Endodermal cell (in vitro differentiated cells): ENCODE results near the gene PPM1M. TPM values are rescaled to one million over a fixed set of nuclear protein-coding genes. Genes with fewer than 3 reads are reported as not detected.

ENCODE experiments used
- DNase-seq: peaks from one replicate; pipeline ENCODE4 v3.0.0-alpha.2; 2017
- H3K27ac ChIP-seq: 2 replicates; pipeline ENCODE4 v1.5.1; 2013; ENCODE audit warnings: mild to moderate bottlenecking, low read depth, low read length, moderate library complexity
- H3K27me3 ChIP-seq: 2 replicates; pipeline ENCODE4 v1.6.1; 2013; ENCODE audit warnings: mild to moderate bottlenecking, low read length, moderate library complexity; ENCODE audit not compliant: insufficient read depth, control insufficient read depth, poor library complexity, severe bottlenecking
- H3K36me3 ChIP-seq: 2 replicates; pipeline ENCODE4 v1.7.0; 2013; ENCODE audit warnings: mild to moderate bottlenecking, low read length, moderate library complexity; ENCODE audit not compliant: control insufficient read depth, insufficient read depth
- H3K4me1 ChIP-seq: one replicate; pipeline ENCODE4 v1.7.0; 2013; ENCODE audit warnings: low read length; ENCODE audit not compliant: control insufficient read depth, insufficient read depth
- H3K4me3 ChIP-seq: 2 replicates; pipeline ENCODE4 v1.5.1; 2013; ENCODE audit warnings: mild to moderate bottlenecking, low read length, moderate library complexity
- H3K9ac ChIP-seq: 2 replicates; pipeline ENCODE4 v1.6.1; 2013; ENCODE audit warnings: mild to moderate bottlenecking, low read length, moderate library complexity; ENCODE audit not compliant: poor library complexity, severe bottlenecking; ENCODE audit errors: extremely low read depth
- H3K9me3 ChIP-seq: 2 replicates; pipeline ENCODE4 v1.6.1; 2013; ENCODE audit warnings: mild to moderate bottlenecking, low read length, moderate library complexity; ENCODE audit not compliant: control insufficient read depth
- H3K27ac Mint-ChIP-seq: 2 replicates; pipeline ENCODE4 v1.8.0; 2020; ENCODE audit warnings: mixed read lengths
- H3K27me3 Mint-ChIP-seq: 2 replicates; pipeline ENCODE4 v1.8.0; 2021; ENCODE audit warnings: mild to moderate bottlenecking, mixed read lengths; ENCODE audit not compliant: insufficient read depth
- H3K36me3 Mint-ChIP-seq: 2 replicates; pipeline ENCODE4 v1.8.0; 2020; ENCODE audit warnings: low read depth, mixed read lengths
- H3K4me1 Mint-ChIP-seq: 2 replicates; pipeline ENCODE4 v1.8.0; 2020; ENCODE audit warnings: mixed read lengths
- H3K4me3 Mint-ChIP-seq: 2 replicates; pipeline ENCODE4 v1.8.0; 2020; ENCODE audit warnings: mild to moderate bottlenecking, moderate library complexity, mixed read lengths
- H3K9me3 Mint-ChIP-seq: 2 replicates; pipeline ENCODE4 v1.8.0; 2020; ENCODE audit warnings: mild to moderate bottlenecking, mixed read lengths
- WGBS, 2 experiments: methylation state at CpG; one replicate each; pipeline versions ENCODE4 v1.1.5 to v1.1.7; 2013; ENCODE audit warnings: missing lambda C conversion rate in 2 of 2, mixed read lengths in 1 of 2; ENCODE audit not compliant: insufficient coverage in 1 of 2, insufficient read length in 1 of 2; 5-methylcytosine and 5-hydroxymethylcytosine counted together
- total RNA-seq, 2 donors: library from RNA; stranded (reverse); fragmentation: NEBNext Ultra II Directional in 1 of 2; extraction: Animal tissue kit (Norgen Biotek cat#: 25700) in 1 of 2; gene quantifications; 2 replicates in 1 of 2; 3 replicates in 1 of 2; pipeline ENCODE4 v1.2.1, GENCODE V29; 2021
- TF ChIP-seq, protein P1 (sequence below): fragments of 200-600 bp; sonication (generic); conservative IDR thresholded peaks from 2 replicates; pipeline ENCODE4 v1.5.0; 2021; ENCODE audit warnings: antibody characterized with exemption, mild to moderate bottlenecking

Gene PPM1M
- total RNA-seq, 2 donors from 2014 or later: 6.7 to 6.8 TPM

- Histone ChIP-seq H3K4me1 (no peaks in the 10 kb centered on the region), H3K36me3 (no peaks in the 10 kb centered on the region), H3K27me3 (peaks cover 19% of the 10 kb centered on the region), H3K9ac (no peak overlapping the region), H3K4me3 (no peak overlapping the region), H3K27ac (no peak overlapping the region), H3K9me3 (no peaks in the 10 kb centered on the region)
- DNase-seq: no peak
- 76 to 84% methylated on average over 6 to 9 of the region's 9 CpGs for WGBS, 2 experiments
- TF ChIP-seq, protein P1, sequence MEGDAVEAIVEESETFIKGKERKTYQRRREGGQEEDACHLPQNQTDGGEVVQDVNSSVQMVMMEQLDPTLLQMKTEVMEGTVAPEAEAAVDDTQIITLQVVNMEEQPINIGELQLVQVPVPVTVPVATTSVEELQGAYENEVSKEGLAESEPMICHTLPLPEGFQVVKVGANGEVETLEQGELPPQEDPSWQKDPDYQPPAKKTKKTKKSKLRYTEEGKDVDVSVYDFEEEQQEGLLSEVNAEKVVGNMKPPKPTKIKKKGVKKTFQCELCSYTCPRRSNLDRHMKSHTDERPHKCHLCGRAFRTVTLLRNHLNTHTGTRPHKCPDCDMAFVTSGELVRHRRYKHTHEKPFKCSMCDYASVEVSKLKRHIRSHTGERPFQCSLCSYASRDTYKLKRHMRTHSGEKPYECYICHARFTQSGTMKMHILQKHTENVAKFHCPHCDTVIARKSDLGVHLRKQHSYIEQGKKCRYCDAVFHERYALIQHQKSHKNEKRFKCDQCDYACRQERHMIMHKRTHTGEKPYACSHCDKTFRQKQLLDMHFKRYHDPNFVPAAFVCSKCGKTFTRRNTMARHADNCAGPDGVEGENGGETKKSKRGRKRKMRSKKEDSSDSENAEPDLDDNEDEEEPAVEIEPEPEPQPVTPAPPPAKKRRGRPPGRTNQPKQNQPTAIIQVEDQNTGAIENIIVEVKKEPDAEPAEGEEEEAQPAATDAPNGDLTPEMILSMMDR: no peak
- peaks cover 41% of the 10 kb centered on the region for H3K27me3 Mint-ChIP-seq
- H3K27ac Mint-ChIP-seq: no peak overlapping the region
- H3K36me3 Mint-ChIP-seq: no peaks in the 10 kb centered on the region
- peaks cover 2% of the 10 kb centered on the region for H3K9me3 Mint-ChIP-seq
- H3K4me3 Mint-ChIP-seq: peak overlapping the region; percentile 56
- H3K4me1 Mint-ChIP-seq: peaks cover 11% of the 10 kb centered on the region
These were observed 1.5 kb upstream of the PPM1M start for GRCh38 chr3:52243791-52244628.

GRCh38 chr3:52246264-52246620, 683 bp downstream of the PPM1M start:
- Mint-ChIP-seq H3K4me3 (peak overlapping the region; percentile 56), H3K4me1 (no peaks in the 10 kb centered on the region), H3K36me3 (peaks cover 7% of the 10 kb centered on the region), H3K27ac (no peak overlapping the region), H3K27me3 (peaks cover 41% of the 10 kb centered on the region), H3K9me3 (peaks cover 2% of the 10 kb centered on the region)
- 22 to 33% methylated on average over 7 to 8 of the region's 8 CpGs for WGBS, 2 experiments
- H3K36me3 ChIP-seq: peaks cover 5% of the 10 kb centered on the region
- H3K4me1 ChIP-seq: no peaks in the 10 kb centered on the region
- peak overlapping the region; percentile 75 for H3K4me3 ChIP-seq
- H3K27me3 ChIP-seq: peaks cover 19% of the 10 kb centered on the region
- no peak for DNase-seq
- H3K27ac ChIP-seq: no peak overlapping the region
- peak overlapping the region; percentile 41 for H3K9ac ChIP-seq
- TF ChIP-seq, protein P1: no peak
- no peaks in the 10 kb centered on the region for H3K9me3 ChIP-seq

DNA sequence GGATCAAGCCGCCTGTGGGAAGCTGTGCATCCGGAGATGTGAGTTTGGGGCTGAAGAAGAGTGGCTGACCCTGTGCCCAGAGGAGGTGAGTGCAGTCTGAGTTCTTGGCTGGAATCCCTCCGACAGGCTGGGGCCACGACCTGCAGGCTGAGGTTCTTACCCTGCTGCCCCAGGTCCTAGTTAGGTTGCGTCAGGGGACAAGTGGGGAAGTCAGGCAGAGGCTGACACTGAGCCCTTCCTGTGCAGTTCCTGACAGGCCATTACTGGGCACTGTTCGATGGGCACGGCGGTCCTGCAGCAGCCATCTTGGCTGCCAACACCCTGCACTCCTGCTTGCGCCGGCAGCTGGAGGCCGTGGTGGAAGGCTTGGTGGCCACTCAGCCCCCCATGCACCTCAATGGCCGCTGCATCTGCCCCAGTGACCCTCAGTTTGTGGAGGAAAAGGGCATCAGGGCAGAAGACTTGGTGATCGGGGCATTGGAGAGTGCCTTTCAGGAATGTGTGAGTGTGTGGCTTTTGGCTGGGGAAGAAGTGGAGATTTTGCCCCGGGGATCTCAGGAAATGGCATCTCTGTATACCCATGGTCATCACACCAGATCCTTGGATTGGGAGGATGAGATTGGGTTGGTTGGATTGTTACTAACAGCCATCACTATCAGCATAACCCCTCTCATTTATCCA, 1.3 kb downstream of the PPM1M start:
- H3K9ac ChIP-seq: no peak overlapping the region
- Mint-ChIP-seq H3K4me1 (no peaks in the 10 kb centered on the region), H3K27ac (no peak overlapping the region), H3K27me3 (peaks cover 41% of the 10 kb centered on the region), H3K4me3 (peak overlapping the region; percentile 56), H3K9me3 (peaks cover 2% of the 10 kb centered on the region), H3K36me3 (peaks cover 8% of the 10 kb centered on the region)
- H3K27me3 ChIP-seq: peaks cover 19% of the 10 kb centered on the region
- peaks cover 11% of the 10 kb centered on the region for H3K36me3 ChIP-seq
- TF ChIP-seq, protein P1: no peak
- H3K27ac ChIP-seq: no peak overlapping the region
- 76 to 91% methylated on average over 8 to 14 of the region's 14 CpGs for WGBS, 2 experiments
- no peaks in the 10 kb centered on the region for H3K9me3 ChIP-seq
- no peak for DNase-seq
- H3K4me3 ChIP-seq: no peak overlapping the region
- no peaks in the 10 kb centered on the region for H3K4me1 ChIP-seq
